H1 (cell line): Measurements from ENCODE around the gene CYP26C1. TPM values are rescaled to one million over a fixed set of nuclear protein-coding genes. Genes with fewer than 3 reads are reported as not detected.

Experiments
- CREB1 ChIP-seq: IDR thresholded peaks from 2 replicates; pipeline ENCODE4 v1.6.1; 2012; ENCODE audit warnings: inconsistent platforms
- CTCF ChIP-seq, 3 experiments: IDR thresholded peaks; 1 replicate in 2 of 3; 2 replicates in 1 of 3; pipeline versions ENCODE4 v1.5.1 to v1.6.1; 2011; ENCODE audit warnings: low read length in 3 of 3, mild to moderate bottlenecking in 3 of 3, inconsistent platforms in 2 of 3, low read depth in 1 of 3, moderate library complexity in 1 of 3; ENCODE audit not compliant: insufficient read depth in 1 of 3; ENCODE audit errors: control extremely low read depth in 1 of 3
- JUN ChIP-seq: IDR thresholded peaks from 2 replicates; pipeline ENCODE4 v1.6.1; 2011; ENCODE audit warnings: low read depth, mild to moderate bottlenecking, improper control_type of control experiment, low read length
- RBBP5 ChIP-seq: IDR thresholded peaks from 2 replicates; pipeline ENCODE4 v1.7.1; 2012; ENCODE audit warnings: low read depth, mild to moderate bottlenecking, inconsistent platforms, low read length, moderate library complexity, borderline replicate concordance
- polyA plus RNA-seq, 7 experiments: library from polyadenylated mRNA; depleted of rRNA in 3 of 7; stranded (reverse) in 5 of 7; unstranded in 2 of 7; fragments of >200 nt in 5 of 7; fragments of 200-250 nt in 2 of 7; gene quantifications; 1 replicate in 5 of 7; 2 replicates in 1 of 7; 4 replicates in 1 of 7; pipeline versions ENCODE4 v1.2.1 to v1.2.3, GENCODE V29; 2011 to 2013; ENCODE audit warnings: missing spikeins in 2 of 7, mixed read lengths in 2 of 7
- total RNA-seq: library from RNA; stranded (reverse); fragmentation: NEBNext Ultra II Directional; extraction: Animal tissue kit (Norgen Biotek cat#: 25700); gene quantifications from 2 replicates; pipeline ENCODE4 v1.2.1, GENCODE V29; 2021

Gene CYP26C1
- total and polyA plus RNA-seq, 2 of the 8 experiments (the other 6 are each of a cell fraction or from before 2014, with no cell fraction given) = 0.12 to 0.28 TPM

GRCh38 chr10:93039110-93039509, 21.5 kb upstream of the CYP26C1 start (continued):
- TF ChIP-seq CTCF (IDR thresholded peaks at IDR 0.05; ENCODE audit: control extremely low read depth in 1 of 3, insufficient read depth in 1 of 3, low read depth in 1 of 3, low read length in 3 of 3) = no peak
- TF ChIP-seq CREB1 = no peak
- no peak for TF ChIP-seq JUN
- no peak for TF ChIP-seq RBBP5
